KMS-11 (cell line): ENCODE data around the gene PDE8A.

Experiments used
- H2AFZ ChIP-seq: fragments of 200-600 bp; sonication (generic); 2 replicates; pipeline ENCODE4 v1.6.1; 2016; ENCODE audit warnings: antibody characterized with exemption, mixed run types, low read depth
- H3K27ac ChIP-seq: fragments of 200-600 bp; sonication (generic); 2 replicates; pipeline ENCODE4 v1.6.1; 2016; ENCODE audit warnings: mild to moderate bottlenecking, mixed run types
- H3K27me3 ChIP-seq: fragments of 200-600 bp; sonication (generic); 2 replicates; pipeline ENCODE4 v1.6.1; 2017; ENCODE audit warnings: mild to moderate bottlenecking, low read depth, mixed run types, moderate library complexity; ENCODE audit not compliant: insufficient read depth
- H3K36me3 ChIP-seq: fragments of 200-600 bp; sonication (generic); 2 replicates; pipeline ENCODE4 v1.6.1; 2017; ENCODE audit warnings: mild to moderate bottlenecking, mixed run types; ENCODE audit not compliant: insufficient read depth
- H3K4me1 ChIP-seq: fragments of 200-600 bp; sonication (generic); 2 replicates; pipeline ENCODE4 v1.6.1; 2016; ENCODE audit warnings: mild to moderate bottlenecking, low read depth, mixed run types; ENCODE audit not compliant: poor library complexity, severe bottlenecking
- H3K4me2 ChIP-seq: fragments of 200-600 bp; sonication (generic); 2 replicates; pipeline ENCODE4 v1.7.0; 2016; ENCODE audit warnings: mild to moderate bottlenecking, mixed run types
- H3K4me3 ChIP-seq: fragments of 200-600 bp; sonication (generic); IDR thresholded peaks from 2 replicates; pipeline ENCODE4 v1.6.1; 2017; ENCODE audit warnings: low read depth, low read length, mixed read lengths; ENCODE audit not compliant: insufficient read depth
- H3K79me2 ChIP-seq: fragments of 200-600 bp; sonication (generic); 2 replicates; pipeline ENCODE4 v1.6.1; 2016; ENCODE audit warnings: low read depth, mixed run types; ENCODE audit not compliant: insufficient read depth
- H3K9ac ChIP-seq: fragments of 200-600 bp; sonication (generic); 2 replicates; pipeline ENCODE4 v1.6.1; 2016; ENCODE audit warnings: mild to moderate bottlenecking, mixed run types
- H4K20me1 ChIP-seq: fragments of 200-600 bp; sonication (generic); 2 replicates; pipeline ENCODE4 v1.6.1; 2016; ENCODE audit warnings: mild to moderate bottlenecking, mixed run types; ENCODE audit not compliant: insufficient read depth
- CTCF ChIP-seq: fragments of 200-600 bp; sonication (generic); conservative IDR thresholded peaks from 2 replicates; pipeline ENCODE4 v1.6.1; 2017; ENCODE audit warnings: low read depth, mild to moderate bottlenecking, antibody characterized with exemption, low read length, moderate library complexity, mixed read lengths

PDE8A gene

DNA sequence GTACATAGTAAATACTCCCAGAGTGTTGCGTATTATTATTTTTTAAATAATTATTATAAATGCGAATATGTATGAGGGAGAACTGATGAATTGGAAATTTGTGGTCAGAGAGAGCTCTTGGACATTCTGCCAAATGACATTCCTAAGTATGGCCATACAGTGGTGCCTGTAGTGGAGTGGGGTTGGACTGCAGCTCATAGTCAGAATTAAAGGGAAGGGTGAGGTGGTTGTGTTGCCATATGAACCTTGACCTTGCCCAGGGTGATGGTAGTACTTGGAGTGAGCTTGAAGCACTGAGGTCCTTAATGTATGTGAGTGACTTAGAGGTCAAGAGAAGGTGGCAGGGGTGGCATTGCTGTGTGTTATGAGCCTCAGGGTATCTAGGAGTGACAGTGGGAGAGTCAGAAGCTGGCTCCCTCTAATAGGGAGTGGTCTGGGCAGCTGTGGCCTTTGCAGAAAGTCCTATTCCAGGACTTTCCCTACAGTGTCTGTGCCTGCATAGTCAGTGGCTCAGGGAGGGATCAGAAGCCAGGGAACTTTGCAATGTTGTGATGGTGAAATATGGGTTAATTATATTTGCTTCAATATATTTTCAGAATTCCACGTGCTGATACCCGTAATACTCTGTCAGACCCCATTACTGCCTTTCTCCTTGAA is 26.2 kb downstream of the PDE8A start:
- no peak overlapping the region for H3K9ac ChIP-seq
- H3K4me1 ChIP-seq: peaks cover 28% of the 10 kb centered on the region
- no peaks in the 10 kb centered on the region for H3K36me3 ChIP-seq
- no peak overlapping the region for H3K27ac ChIP-seq
- H3K27me3 ChIP-seq: no peaks in the 10 kb centered on the region
- 0 out of 2 replicates have a peak, but pooled peaks cover 7% of the 10 kb centered on the region for H3K79me2 ChIP-seq
- H4K20me1 ChIP-seq: no peaks in the 10 kb centered on the region
- H3K4me2 ChIP-seq: no peak overlapping the region
- H3K4me3 ChIP-seq: no peak overlapping the region
- H2AFZ ChIP-seq: no peak overlapping the region
- TF ChIP-seq CTCF: no peak

GRCh38 chr15:85008474-85009260 is 27.0 kb downstream of the PDE8A start:
- Histone ChIP-seq H3K4me3 (no peak overlapping the region), H3K27me3 (no peaks in the 10 kb centered on the region), H3K9ac (no peak overlapping the region), H2AFZ (no peak overlapping the region), H3K27ac (no peak overlapping the region), H3K4me2 (no peak overlapping the region), H3K36me3 (no peaks in the 10 kb centered on the region), H3K79me2 (0 out of 2 replicates have a peak, but pooled peaks cover 7% of the 10 kb centered on the region), H3K4me1 (peaks cover 20% of the 10 kb centered on the region), H4K20me1 (no peaks in the 10 kb centered on the region)
- TF ChIP-seq CTCF: no peak

GRCh38 chr15:85009435-85009834 is 27.8 kb downstream of the PDE8A start:
- no peak overlapping the region for H3K4me3 ChIP-seq
- peaks cover 13% of the 10 kb centered on the region for H3K4me1 ChIP-seq
- H4K20me1 ChIP-seq: no peaks in the 10 kb centered on the region
- H3K27ac ChIP-seq: no peak overlapping the region
- no peaks in the 10 kb centered on the region for H3K27me3 ChIP-seq
- TF ChIP-seq CTCF: no peak
- H3K36me3 ChIP-seq: no peaks in the 10 kb centered on the region
- no peak overlapping the region for H3K9ac ChIP-seq
- no peak overlapping the region for H2AFZ ChIP-seq
- H3K4me2 ChIP-seq: no peak overlapping the region
- H3K79me2 ChIP-seq: peaks cover 7% of the 10 kb centered on the region; the same call in 1 of the 2 replicates

GRCh38 chr15:85010071-85010385 is 28.4 kb downstream of the PDE8A start:
- peaks cover 7% of the 10 kb centered on the region; the same call in 1 of the 2 replicates for H3K79me2 ChIP-seq
- H3K4me1 ChIP-seq: peaks cover 7% of the 10 kb centered on the region
- H4K20me1 ChIP-seq: no peaks in the 10 kb centered on the region
- no peak overlapping the region for H3K4me3 ChIP-seq
- no peak overlapping the region for H3K9ac ChIP-seq
- no peak overlapping the region for H2AFZ ChIP-seq
- no peak for TF ChIP-seq CTCF
- H3K27me3 ChIP-seq: no peaks in the 10 kb centered on the region
- H3K4me2 ChIP-seq: no peak overlapping the region
- no peaks in the 10 kb centered on the region for H3K36me3 ChIP-seq
- H3K27ac ChIP-seq: no peak overlapping the region
